Panc1 (cell line): Measurements from ENCODE around the gene TRAF2.

Experiments used
- CTCF ChIP-seq: fragments of 450-650 bp; IDR thresholded peaks from 2 replicates; pipeline ENCODE4 v1.5.1; 2017; ENCODE audit warnings: mild to moderate bottlenecking
- TCF7L2 ChIP-seq: IDR thresholded peaks from 2 replicates; pipeline ENCODE4 v1.6.1; 2011; ENCODE audit warnings: mild to moderate bottlenecking, low read depth, low read length, inconsistent platforms

- TF ChIP-seq CTCF (no peak), TCF7L2 (no peak)
These were observed 87.6 kb downstream of the TRAF2 start for GRCh38 chr9:136973618-136974617.
